Psoas muscle (tissue), 8 donors: ENCODE results near the gene TNIP2. TPM values are rescaled to one million over a fixed set of nuclear protein-coding genes. Genes with fewer than 3 reads are reported as not detected.
A peak's percentile ranks its signal among the peaks of the same experiment; 100 is the strongest.

ENCODE experiments used
- ATAC-seq, 4 donors: fragments of 200-7000 bp; cut with Tn5 transposase; one replicate each; pipeline ENCODE4 v1.9.1; 2020; ENCODE audit warnings: moderate library complexity in 3 of 4, mild to moderate bottlenecking in 2 of 4
- DNase-seq, 2 donors: peaks; one replicate each; pipeline ENCODE4 v3.0.0-alpha.2; 2020
- H3K27ac ChIP-seq: fragments of 200-600 bp; one replicate; pipeline ENCODE4 v1.8.0; 2022
- H3K27me3 ChIP-seq, 3 donors: fragments of 200-600 bp in 1 of 3; one replicate each; pipeline versions ENCODE4 v1.6.1 to v1.8.0; 2013 to 2022; ENCODE audit warnings: low read length in 2 of 3, mild to moderate bottlenecking in 2 of 3, moderate library complexity in 1 of 3; ENCODE audit not compliant: insufficient read depth in 3 of 3
- H3K36me3 ChIP-seq, 2 donors: fragments of 200-600 bp in 1 of 2; one replicate each; pipeline versions ENCODE4 v1.6.1 to v1.8.0; 2013 to 2022; ENCODE audit warnings: low read depth in 1 of 2, mild to moderate bottlenecking in 1 of 2, moderate library complexity in 1 of 2; ENCODE audit not compliant: insufficient read depth in 1 of 2
- H3K4me1 ChIP-seq: fragments of 200-600 bp; one replicate; pipeline ENCODE4 v1.8.0; 2022
- H3K4me3 ChIP-seq: fragments of 200-600 bp; one replicate; pipeline ENCODE4 v1.8.0; 2022; ENCODE audit warnings: mild to moderate bottlenecking
- H3K9me3 ChIP-seq: fragments of 200-600 bp; one replicate; pipeline ENCODE4 v1.8.0; 2022
- WGBS, 3 donors: extraction: QIAGEN DNeasy Blood & Tissue Kit; methylation state at CpG; one replicate each; pipeline versions ENCODE4 v1.1.6 to v1.1.7; 2013; 5-methylcytosine and 5-hydroxymethylcytosine counted together
- intact Hi-C, 2 donors: fragments of 100-400 bp; cut with DNase I; formaldehyde crosslinking; loops; one replicate each; pipeline versions ENCODE4 v1.11.0 to v1.14.2; 2022
- polyA plus RNA-seq, 3 donors: library from polyadenylated mRNA; stranded (reverse); fragments of 200-250 nt; gene quantifications; one replicate each; pipeline ENCODE4 v1.2.3, GENCODE V29; 2013
- total RNA-seq, 4 donors: library from RNA; stranded (reverse); fragmentation: NEBNext Ultra II Directional in 2 of 4; extraction: Animal tissue kit (Norgen Biotek cat#: 25700) in 2 of 4; gene quantifications; one replicate each; pipeline versions ENCODE4 v1.2.1 to v1.2.4, GENCODE V29; 2021 to 2023
- TF ChIP-seq, protein P1 (sequence below): fragments of 200-600 bp; IDR thresholded peaks from one replicate; pipeline ENCODE4 v1.8.0; 2022; ENCODE audit warnings: antibody characterized with exemption
- donor health status: healthy with polysubstance abuse.
- donor health status: DM: no; HTN: no; CAD: no; lungs with moderate emphysema.
- donor health status: Bipolar disorder and iron deficiency.
- donor health status: healthy.
- donor health status: DM: yes; HTN: yes; CAD: no.
- donor health status: DM: no; HTN: no; CAD: no.
- donor health status: DM: no; HTN: no; CAD: no.
- donor health status: DM: yes; HTN: yes; CAD: no.

Gene TNIP2
- total and polyA plus RNA-seq, 7 donors: 16.3 to 66.2 (median 44.6) TPM

DNA sequence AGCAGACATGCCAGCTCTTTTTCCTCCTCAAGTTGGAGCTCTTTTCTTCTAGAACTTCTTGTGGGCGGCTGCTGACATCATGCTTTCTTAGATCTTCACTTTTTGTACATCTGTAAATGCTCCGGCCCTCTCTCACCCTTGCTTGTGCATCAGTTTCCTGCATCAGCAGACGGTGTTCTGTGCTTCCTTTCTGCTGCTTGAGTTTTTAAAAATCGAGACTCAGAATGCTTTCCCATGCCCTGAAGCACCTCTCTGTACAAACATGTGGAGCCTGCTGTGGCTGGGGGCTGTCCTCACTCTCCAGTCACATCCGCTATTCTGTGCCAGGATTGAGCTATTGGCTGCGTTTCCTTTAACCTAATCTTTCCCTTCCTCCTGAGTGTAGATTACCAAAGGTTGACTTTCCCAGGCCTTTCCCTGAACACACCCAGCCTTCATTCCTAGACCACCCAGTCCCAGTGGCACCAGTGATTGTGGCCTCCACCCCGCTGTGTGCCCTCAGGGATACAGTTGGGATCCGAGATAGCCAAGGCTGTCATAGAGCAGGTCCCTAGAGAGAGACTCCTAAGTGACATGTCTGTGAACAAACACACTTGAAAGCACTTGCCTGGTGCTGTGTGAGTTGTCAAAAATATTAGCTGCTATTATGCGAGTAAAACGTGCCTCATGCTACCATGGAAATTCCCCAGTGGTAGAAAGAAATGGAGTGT is 41.9 kb downstream of the TNIP2 start:
- Histone ChIP-seq H3K36me3 (peaks cover 3 to 46% of the 10 kb centered on the region in 2 donors), H3K9me3 (no peaks in the 10 kb centered on the region), H3K27me3 (no peaks in the 10 kb centered on the region), H3K4me1 (no peaks in the 10 kb centered on the region), H3K27ac (peak overlapping the region; percentile 52), H3K4me3 (no peak overlapping the region)
- WGBS, 3 donors: 52 to 61% (median 55%) methylated on average over 10 of the region's 10 CpGs
- TF ChIP-seq, protein P1, sequence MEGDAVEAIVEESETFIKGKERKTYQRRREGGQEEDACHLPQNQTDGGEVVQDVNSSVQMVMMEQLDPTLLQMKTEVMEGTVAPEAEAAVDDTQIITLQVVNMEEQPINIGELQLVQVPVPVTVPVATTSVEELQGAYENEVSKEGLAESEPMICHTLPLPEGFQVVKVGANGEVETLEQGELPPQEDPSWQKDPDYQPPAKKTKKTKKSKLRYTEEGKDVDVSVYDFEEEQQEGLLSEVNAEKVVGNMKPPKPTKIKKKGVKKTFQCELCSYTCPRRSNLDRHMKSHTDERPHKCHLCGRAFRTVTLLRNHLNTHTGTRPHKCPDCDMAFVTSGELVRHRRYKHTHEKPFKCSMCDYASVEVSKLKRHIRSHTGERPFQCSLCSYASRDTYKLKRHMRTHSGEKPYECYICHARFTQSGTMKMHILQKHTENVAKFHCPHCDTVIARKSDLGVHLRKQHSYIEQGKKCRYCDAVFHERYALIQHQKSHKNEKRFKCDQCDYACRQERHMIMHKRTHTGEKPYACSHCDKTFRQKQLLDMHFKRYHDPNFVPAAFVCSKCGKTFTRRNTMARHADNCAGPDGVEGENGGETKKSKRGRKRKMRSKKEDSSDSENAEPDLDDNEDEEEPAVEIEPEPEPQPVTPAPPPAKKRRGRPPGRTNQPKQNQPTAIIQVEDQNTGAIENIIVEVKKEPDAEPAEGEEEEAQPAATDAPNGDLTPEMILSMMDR: no peak
- DNase-seq (no peak), ATAC-seq (peak in 3 of 4 donors; percentile 26 to 43 (median 36))
- intact Hi-C loops: no loop called here

DNA sequence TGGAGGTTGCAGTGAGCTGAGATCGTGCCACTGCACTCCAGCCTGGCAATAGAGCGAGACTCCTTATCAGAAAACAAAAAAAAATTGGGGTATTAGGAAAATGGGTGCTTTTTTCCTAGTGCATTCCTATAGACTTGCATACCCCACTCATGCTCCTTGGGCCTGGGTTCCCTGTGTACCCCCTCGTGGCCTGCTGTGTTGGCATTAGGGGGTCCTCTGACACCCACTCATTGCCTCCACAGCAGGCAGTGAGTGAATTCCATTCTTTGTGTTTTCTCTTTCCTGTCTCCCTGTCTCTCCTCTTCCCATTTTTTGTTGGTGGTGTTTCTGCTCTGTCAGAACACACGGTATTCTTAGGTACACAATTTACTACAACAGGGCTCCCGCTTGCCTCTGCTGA is 42.8 kb downstream of the TNIP2 start:
- no peaks in the 10 kb centered on the region for H3K4me1 ChIP-seq
- peaks cover 3 to 45% of the 10 kb centered on the region in 2 donors for H3K36me3 ChIP-seq
- no peaks in the 10 kb centered on the region for H3K27me3 ChIP-seq
- peak overlapping the region; percentile 38 for H3K27ac ChIP-seq
- H3K9me3 ChIP-seq: no peaks in the 10 kb centered on the region
- WGBS, 3 donors: 91 to 96% (median 95%) methylated on average over 5 of the region's 5 CpGs
- no peak for DNase-seq
- intact Hi-C loops: no loop called here
- no peak overlapping the region for H3K4me3 ChIP-seq
- TF ChIP-seq, protein P1: no peak
- ATAC-seq: no peak

DNA sequence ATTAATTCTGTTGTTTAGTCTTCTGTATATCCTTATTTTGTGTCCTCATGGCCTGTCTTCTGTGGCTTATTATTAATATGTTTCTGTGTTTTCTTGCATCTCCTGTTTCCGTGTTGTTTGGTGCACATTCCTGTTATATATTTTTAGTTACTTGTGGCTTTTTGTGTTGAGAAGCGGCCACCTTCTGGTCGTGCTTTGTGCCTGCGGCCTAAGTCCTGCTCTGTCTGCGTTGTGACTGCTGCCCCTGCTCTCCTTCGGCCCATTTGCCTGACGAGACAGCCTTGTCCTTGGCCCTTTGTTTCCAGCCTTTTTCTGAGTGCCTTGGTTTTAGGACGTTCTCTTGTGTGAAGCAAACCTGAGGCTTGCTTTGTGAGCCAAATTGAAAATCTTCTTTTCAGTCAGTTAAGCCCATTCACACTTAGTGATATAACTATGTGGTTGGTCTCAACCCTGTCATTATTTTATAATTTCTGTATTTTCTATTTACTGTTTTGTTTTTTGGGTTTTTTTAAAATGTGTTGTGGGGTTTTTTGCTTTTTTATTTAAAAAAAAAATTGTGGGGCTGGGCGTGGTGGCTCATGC is 43.8 kb downstream of the TNIP2 start:
- H3K9me3 ChIP-seq: no peaks in the 10 kb centered on the region
- DNase-seq (peak in 1 of 2 donors; percentile 28), ATAC-seq (no peak)
- H3K4me3 ChIP-seq: no peak overlapping the region
- TF ChIP-seq, protein P1: no peak
- intact Hi-C loops: no loop called here
- no peaks in the 10 kb centered on the region for H3K27me3 ChIP-seq
- WGBS, 3 donors: 80 to 92% (median 91%) methylated on average over 9 of the region's 9 CpGs
- peaks cover 3 to 41% of the 10 kb centered on the region in 2 donors for H3K36me3 ChIP-seq
- no peaks in the 10 kb centered on the region for H3K4me1 ChIP-seq
- H3K27ac ChIP-seq: no peak overlapping the region

DNA sequence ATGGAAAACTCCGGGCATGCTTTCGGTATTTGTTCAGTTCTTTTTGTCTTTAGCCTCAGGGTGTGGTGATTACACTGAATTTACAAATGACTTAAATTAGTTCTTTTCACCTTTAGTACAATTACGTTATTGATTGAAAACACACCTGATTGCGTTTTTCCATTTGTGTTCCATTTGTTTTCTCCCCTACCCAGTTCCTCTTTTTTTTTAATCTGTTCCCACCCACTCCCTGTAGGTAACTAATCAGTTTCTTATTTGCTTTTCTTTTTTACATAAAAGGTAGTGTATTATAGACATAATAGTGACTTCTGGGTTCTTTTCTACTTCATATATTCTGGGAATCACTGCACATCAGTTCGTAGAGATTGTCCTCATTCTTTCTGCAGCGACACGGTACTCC is 53.4 kb downstream of the TNIP2 start:
- Histone ChIP-seq H3K27me3 (no peaks in the 10 kb centered on the region), H3K9me3 (no peaks in the 10 kb centered on the region), H3K4me1 (no peaks in the 10 kb centered on the region), H3K4me3 (no peak overlapping the region), H3K36me3 (peaks cover 6 to 82% of the 10 kb centered on the region in 2 donors), H3K27ac (no peak overlapping the region)
- WGBS, 3 donors: 88 to 90% (median 90%) methylated on average over 7 of the region's 7 CpGs
- intact Hi-C loops: no loop called here
- TF ChIP-seq, protein P1: no peak
- DNase-seq (no peak), ATAC-seq (no peak)
